ENCODE data around the gene PROS1.
"Not testable (repeated sequence)": the region's sequence is repeated elsewhere in the genome, so short reads cannot be mapped to it uniquely, and the experiment has no call there.

Gene PROS1

DNA sequence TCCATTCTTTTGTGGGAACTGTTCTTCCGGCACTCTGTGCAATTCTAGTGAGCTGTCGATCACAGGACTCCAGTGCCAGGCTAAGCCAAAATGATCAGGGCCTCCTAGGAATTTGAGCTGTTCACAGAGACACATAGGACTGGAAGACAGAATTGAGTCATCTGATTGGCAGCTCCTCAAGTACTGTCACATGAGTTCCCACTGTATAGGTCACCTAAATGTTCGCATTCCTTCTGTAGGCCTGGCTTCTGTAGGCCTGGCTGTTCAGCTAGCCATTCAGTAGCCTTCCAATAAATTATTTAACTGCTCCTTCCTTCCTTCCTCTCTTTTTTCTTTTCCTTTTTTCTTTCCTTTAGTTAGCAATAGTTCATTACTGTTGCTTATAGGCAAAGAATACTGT, 4.3 kb downstream of the PROS1 start:
- no peak for DNase-seq

DNA sequence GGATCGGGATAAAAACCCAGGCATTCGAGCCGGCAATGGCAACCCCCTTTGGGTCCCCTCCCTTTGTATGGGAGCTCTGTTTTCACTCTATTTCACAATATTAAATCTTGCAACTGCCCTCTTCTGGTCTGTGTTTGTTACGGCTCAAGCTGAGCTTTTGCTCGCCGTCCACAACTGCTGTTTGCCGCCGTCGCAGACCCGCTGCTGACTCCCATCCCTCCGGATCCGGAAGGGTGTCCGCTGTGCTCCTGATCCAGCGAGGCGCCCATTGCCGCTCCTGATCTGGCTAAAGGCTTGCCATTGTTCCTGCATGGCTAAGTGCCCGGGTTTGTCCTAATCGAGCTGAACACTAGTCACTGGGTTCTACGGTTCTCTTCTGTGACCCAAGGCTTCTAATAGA, 8.6 kb downstream of the PROS1 start:
- not testable (repeated sequence) for DNase-seq

DNA sequence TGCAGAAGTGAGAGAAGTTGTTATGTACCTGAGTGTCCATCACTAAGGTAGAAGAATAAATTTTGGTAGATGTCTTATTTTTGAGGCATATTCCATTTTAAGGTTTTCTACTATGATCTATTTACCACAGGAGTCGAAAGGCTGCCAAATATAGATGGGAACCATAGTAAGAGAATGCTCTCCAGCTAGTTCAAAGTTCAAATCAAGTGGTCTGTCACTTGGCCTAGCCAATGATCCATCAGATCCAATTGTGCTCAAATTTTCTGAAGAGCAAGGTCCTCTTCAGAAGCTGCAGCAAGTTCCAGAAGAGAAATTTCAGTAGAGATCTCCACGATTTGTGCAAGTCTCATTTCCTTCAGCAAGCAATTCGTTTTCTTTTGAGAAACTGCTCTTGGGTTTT, 10.9 kb downstream of the PROS1 start:
- DNase-seq, result no peak

DNA sequence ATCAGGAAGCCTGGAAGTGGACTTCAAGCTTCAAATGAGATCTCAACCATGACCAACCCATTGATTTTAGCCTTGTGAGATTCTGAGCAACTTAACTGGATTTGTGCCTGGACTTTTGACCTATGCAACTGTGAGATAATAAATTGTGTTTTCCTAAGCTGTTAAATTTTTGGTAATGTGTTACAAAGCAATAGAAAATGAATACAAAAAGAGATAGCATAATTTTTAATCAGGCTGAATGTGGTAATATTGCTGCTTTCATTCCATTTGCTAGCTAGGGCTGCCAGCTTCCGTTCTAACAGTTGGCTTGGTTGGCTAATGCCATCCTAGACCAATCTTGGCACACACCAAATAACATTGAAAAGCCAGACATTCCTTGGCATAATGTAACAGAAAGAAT, 12.2 kb downstream of the PROS1 start:
- no peak for DNase-seq

- DNase-seq, result no peak
Observed at GRCh38 chr3:93961026-93961425, 12.7 kb downstream of the PROS1 start.

- DNase-seq, result not testable (repeated sequence)
Observed at GRCh38 chr3:93949958-93950357, 23.7 kb downstream of the PROS1 start.

DNA sequence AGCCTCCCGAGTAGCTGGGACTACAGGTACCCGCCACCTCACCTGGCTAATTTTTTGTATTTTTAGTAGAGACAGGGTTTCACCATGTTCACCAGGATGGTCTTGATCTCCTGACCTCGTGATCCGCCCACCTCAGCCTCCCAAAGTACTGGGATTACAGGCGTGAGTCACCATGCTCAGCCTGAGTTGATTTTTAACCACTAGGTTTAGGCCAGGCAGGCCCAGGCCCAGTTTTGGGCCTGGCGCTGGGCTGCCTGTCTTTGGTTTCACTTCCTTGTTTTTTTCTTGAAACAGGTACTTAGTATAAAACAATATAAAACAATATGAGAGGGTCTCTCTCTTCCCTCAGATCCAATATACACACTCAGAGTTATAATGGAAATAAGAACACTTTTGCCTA, 36.2 kb downstream of the PROS1 start:
- not testable (repeated sequence) for DNase-seq

DNA sequence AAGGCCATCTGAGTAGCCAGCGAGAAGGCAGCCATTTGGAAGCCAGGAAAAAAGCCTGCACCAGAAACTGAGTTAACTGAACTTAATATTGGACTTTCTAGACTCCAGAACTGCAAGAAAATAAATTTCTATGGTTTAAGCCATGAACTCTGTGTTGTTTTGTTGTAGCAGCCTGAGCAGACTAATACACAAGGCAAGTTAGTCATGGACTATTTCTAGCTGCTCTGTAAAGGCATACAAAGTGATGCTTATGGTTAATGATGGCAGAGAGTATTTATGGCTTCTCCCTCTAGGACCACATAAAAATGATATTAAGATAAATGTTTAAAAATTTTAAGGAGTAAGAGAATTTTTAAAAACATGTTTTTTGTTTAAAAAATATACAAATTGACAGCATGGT, 37.1 kb downstream of the PROS1 start:
- DNase-seq, result no peak

- DNase-seq, result no peak
Observed at GRCh38 chr3:93934366-93935046, 39.2 kb downstream of the PROS1 start.

DNA sequence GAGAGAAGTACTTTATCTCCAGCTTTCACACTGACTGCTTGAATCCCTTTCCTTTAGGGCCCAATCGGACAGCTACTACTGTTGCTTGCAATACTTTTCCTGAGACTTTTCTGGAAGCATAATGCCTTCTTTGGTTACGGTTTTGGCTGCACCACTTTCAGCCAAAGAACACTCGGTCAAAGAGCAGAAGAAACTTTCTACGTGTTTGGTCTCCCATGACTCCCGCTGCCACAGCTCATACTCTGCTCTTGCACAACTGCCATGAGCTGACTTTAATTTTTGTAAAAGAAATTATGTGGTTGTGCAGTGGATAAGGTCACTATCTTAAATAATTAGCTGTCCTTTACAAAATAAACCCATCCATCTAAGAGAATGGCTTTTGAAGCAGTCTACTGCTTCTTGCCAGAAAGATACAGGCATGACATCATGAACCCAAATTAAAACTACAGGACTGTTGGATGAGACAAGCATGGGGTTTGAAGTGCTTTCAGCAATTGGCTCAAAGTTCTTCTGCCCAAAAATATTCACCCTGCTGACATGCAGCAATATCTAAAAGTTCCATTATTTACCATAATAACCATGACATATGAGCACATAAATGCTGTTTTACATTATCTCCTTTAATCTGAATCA, 42.0 kb downstream of the PROS1 start:
- no peak for DNase-seq

DNA sequence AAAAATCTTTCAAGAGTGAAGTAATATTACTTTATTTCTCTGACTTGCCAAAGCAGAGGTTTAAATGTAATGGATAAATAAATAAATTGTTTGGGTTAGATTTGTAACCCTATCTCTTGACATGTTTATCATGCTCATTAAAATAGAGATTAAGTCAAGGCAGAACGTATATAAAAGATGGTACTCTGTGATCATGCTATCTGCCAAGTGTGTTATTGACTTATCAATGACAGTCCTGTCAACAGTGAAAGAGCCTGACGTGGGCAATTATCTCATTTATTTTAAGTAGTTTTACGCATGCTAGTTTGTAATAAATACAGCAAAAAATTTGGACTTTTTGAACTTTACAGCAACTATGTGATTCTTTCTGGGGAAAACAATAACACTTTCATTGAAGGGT, 43.7 kb downstream of the PROS1 start:
- DNase-seq, result no peak

- DNase-seq, result no peak
Observed at GRCh38 chr3:93926789-93927188, 46.9 kb downstream of the PROS1 start.

DNA sequence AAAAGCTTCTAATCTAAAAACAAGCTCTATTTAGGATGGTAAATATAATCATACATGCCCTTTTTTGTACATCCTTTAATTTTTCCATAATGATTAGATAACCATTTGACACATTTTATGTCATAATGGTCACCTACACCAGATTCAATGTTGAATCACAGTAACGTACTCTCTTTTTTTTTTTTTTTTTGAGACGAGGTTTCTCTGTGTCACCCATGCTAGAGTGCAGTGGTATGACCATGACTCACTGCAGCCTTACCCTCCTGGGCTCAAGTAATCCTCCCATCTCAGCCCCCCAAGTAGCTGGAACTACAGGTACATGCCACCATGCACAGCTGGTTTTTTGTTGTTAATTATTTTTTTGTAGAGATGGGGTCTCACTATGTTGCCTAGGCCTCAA, 49.2 kb downstream of the PROS1 start:
- no peak for DNase-seq

DNA sequence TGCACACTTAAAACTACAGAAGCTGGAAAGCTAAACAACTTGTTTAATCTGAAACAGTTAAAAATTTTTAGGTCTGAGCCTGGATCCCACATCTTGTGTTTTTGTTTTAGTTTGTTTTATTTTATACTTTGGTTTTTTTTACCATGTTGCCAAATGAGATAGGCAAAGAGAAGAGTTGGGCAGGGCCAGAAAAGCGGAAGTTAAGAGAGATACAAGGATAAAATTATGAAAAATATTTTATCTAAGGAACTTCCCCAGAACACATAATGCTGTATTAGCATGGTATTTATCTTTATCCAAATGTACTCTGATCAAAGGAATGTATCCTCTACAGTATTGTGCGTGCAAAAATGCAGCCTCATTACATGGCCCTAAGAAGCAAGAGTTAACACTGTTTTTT, 50.7 kb downstream of the PROS1 start:
- no peak for DNase-seq

GRCh38 chr3:93917546-93918029, 56.1 kb downstream of the PROS1 start:
- DNase-seq, result not testable (repeated sequence)

- DNase-seq, result not testable (repeated sequence)
Observed at GRCh38 chr3:93913623-93914022, 60.1 kb downstream of the PROS1 start.

GRCh38 chr3:93911206-93911605, 62.5 kb downstream of the PROS1 start:
- no peak for DNase-seq

DNA sequence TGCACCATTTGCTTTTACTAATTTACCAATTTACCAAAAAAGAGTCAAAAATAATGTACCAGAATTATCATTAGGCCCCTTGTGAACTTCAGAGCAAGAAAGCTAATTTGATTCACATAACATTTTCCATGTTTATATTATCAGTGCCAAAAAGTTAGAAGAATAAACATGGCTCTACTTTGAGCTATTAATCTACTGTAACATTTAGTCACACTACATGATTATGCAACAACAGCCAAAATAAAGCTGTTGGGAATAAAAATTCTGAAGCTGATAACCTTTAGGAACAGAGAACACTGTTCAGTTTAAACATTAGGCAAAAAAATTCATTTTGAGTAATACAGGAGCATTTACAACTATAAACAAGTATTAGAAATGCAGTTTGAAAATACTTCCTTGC, 63.6 kb downstream of the PROS1 start:
- no peak for DNase-seq

DNA sequence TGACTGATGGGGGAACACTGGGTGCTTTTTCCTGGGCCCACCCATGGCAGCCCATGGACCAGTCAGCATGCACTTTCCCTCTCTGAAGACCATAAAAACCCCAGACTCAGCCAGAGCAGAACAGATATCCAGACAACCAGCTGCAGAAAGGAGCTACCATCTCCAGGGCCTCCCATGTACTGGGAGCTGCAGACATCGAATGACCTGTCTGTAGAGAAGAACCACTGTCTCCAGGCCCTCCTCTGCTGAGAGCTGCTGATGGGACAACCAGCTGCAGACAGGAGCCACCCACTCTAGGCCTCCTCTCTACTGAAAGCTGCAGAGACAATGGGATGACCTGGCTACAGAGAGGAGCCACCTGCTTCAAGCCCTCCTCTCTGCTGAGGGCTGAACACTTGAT, 66.6 kb downstream of the PROS1 start:
- no peak for DNase-seq

- DNase-seq, result no peak
Observed at GRCh38 chr3:93906245-93906644, 67.5 kb downstream of the PROS1 start.

- DNase-seq, result no peak
Observed at GRCh38 chr3:93904568-93904967, 69.1 kb downstream of the PROS1 start.

GRCh38 chr3:93878250-93879017, 95.3 kb downstream of the PROS1 start:
- not testable (repeated sequence) for DNase-seq

GRCh38 chr3:93877427-93877826, 96.3 kb downstream of the PROS1 start:
- not testable (repeated sequence) for DNase-seq

GRCh38 chr3:93873412-93873811, 100.3 kb downstream of the PROS1 start:
- DNase-seq, result not testable (repeated sequence)
